T follicular helper cell (primary cell): ENCODE results near the gene ARFIP1.

Experiments
- DNase-seq: peaks from one replicate; pipeline ENCODE4 v3.0.0-alpha.2; 2020; ENCODE audit warnings: low read depth

The ARFIP1 gene

DNA sequence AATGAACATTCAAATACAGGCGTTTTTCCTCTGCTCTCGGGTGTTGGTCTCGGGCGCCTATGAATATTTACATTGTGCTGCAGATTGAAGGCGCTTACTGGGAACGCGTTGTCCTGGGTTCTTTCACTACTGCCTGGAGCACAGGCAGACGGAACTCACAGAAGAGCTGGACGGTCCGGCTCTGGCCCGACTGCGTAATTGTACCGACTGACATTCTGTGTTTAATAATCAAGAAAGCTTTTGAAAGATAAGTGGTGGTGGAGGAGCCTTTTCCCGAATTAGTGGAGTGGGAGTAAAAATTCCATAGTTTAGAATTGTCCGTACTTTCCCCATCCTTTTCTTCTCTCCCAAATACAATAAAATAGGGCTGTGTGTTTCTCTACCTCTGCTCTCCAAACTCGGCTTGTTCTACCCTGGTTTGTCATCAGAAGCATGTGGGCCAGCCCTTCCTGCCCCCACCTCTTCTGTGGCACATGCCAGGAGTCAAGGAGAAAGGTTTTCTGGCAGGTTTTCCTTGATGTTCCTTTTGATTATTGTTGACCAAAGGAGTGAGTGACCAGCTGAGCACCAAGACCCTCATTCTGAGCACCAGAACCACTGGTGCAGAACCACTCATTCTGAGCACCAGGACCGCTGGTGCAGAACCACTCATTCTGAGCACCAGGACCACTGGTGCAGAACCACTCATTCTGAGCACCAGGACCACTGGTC lies 158.6 kb downstream of the ARFIP1 start:
- DNase-seq, result no peak

DNA sequence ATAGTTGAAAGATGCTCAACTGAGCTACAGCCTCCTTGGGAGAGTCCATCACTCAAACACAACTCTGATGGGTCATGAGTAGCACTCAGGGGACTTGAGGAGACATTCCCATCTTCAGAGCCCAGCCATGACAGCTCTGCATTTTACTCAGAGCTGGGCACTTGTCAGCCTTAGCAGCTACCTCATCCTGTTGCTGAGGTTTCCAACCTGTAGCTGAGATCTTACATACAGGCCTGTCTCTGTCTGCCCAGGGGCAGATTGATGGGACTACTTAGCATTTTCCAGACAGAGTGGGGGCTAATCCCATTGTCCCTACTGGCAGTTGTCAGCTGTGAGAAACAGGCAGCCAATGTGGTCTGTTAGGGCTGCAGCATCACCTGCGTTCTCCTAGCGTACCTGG lies 159.9 kb downstream of the ARFIP1 start:
- no peak for DNase-seq

DNA sequence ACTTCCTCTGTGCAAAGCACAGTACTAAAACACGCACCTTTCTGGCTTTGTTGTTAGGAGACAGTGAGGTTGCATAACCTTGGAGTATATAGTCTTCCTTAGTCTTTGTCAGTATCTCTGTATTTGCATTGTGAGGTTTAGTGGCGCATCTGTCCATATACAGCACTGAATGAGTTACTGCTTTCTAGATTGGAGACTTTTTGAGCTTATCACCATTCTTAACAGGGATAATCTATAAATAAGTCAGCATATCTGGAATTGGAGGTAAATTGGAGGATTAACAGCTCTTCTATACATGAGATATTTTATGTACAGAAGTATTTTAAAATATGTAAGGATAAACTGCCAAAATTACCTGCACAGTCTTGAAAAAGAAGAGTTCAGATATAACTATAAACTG lies 160.7 kb downstream of the ARFIP1 start:
- DNase-seq, result no peak

DNA sequence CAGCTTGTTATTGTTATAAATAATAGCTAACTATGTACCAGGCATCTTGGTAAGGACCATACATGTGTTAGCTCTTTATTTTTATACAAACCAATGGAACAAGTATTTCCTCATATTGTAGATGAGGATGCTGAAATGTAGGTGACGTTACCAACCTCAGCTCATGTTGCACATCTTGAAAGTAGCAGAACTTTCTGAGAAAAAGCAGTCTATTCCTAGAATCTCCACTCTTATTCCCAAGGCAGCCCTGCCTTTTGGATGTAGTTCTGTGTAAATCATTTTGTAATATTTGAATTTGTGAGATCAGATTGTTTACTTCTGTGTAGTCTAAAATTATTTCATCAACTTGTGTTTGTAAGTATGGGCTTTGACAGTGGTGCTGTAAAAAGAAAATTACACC lies 161.7 kb downstream of the ARFIP1 start:
- DNase-seq, result no peak

DNA sequence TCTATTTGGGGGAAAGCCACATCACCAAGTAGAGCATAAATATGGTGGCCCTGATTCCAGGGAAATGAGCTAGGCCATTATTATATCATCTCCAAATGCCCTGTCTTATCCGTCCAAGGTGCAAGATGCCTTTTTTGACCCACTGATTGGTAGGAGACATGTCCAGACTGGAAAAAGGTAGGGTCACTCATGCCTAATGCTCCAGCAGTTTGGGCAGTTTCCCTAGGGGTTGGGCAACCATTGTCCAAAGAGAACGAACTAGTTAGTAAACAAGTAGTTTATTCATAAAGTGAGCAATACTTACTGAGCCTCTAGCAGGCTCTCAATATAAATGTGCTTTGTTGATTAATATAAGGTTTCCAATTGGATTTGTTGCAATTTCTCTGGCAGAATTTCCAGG lies 162.6 kb downstream of the ARFIP1 start:
- no peak for DNase-seq

DNA sequence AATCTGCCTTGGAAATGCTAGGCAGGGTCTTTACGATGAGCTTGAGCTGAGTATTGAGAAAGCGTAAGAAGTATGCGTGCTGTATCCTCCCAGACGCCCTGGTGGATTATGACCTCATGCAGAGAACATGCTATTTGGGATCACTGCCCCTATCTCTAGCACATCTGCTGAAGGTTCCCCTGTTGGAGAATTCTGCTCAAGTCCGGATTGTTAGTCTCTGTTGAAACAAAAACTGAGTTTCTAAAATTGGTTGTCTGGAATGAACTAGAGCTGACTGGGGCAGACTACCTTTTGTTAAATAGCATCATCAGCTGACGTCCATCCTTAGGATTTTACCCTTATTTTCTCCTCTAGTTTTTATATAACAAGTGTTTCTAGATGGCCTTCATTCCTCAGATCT lies 163.9 kb downstream of the ARFIP1 start:
- DNase-seq, result no peak

DNA sequence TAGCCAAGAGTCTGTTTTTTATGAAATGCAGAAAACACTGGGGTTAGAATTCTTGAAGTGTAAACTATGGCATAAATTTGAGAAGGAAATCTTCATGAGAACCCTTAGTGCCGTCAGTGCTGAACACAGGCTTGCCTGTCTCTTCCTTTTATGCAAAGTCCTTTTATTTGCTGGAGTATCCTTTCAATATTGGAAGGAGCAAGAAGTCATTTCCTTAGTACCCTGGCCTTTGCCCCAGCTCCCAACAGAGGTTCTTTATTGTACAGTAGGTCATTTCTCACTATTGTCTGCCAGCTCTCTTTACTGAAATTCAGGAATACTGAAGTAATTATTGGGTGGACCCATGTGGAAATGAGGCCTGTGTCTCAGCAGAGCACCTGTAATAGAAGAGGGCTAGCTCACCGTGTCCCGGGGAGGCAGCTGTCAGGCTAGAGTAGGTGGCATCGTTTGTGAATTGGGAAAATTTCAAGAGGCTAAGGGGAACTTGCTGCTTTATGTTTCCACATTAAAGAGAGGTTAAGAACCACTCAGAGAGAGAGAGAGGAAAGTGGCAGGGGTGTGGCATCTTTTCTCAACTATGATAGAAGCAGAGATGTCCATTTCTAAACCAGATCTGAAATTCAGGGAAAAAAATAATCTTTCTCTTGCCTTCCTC lies 165.0 kb downstream of the ARFIP1 start:
- DNase-seq, result no peak

DNA sequence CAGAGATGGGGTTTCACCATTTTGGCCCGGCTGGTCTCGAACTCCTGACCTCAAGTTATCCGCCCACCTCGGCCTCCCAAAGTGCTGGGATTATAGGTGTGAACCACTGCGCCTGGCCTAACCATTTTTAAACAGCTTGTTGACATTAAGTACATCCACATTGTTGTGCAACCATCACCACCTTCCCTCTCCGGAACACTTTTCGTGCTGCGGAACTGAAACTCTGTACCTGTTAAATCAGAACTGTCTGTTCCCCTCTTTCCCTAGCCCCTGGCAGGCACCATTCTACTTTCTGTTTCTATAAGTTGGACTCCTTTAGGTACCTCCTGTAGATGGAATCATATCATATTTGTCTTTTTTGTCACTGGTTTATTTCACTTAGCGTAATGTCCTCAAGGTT lies 165.9 kb downstream of the ARFIP1 start:
- DNase-seq, result no peak

DNA sequence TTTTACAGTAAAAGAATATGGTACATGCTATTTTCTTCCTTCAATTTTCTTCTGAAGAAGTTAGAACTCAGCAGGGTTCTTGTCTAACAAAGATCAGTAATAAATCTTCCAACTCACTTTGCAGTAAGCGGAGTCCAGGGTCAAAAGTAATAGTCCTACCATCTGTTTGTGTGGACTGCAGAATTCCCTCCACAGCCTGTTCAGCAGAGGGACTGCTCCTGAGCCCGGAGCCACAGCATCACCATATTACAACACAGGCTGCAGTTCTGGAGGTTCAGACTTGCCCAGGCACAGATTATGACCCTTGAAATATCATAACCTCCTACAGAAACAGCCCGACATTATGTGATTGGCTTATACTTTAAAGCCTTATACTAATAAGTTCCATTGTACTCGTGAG lies 166.7 kb downstream of the ARFIP1 start:
- DNase-seq, result no peak

DNA sequence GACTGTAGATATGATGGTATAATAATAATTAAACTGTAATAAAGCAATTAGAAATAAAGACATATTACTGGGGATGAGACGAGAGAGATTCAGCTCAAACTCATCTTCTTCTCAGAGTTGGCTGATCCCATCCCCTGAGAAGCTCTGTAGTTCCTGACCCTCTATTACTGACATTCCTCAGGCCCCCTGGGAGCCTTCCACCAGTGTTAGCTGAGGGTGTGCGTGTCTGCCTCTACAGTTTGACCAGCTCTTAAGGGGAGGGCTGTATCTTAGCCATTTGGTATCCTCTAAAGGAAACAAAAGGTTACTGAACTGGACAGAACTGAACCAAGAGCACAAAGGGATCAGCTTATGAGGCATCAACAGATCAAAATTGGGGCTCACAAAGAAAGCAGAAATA lies 167.6 kb downstream of the ARFIP1 start:
- DNase-seq, result no peak

DNA sequence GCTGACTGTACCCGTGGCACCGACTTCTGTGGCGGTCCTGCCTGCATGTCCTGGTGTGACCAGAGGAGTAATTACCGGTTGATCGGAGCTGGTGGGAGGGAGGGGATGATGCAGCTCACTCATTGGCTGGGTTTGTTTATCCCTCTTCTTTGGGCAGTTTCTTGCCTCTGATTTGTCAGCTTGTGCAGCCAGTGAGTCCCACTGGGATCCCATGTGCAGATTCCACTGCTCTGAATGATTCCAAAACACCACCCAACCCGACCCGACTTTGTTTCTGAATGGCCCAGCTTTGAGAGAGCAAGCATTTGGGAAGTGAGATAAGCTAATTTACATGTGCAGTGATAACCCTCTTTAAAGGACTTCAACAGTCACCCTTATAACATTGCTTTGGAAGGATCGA lies 170.2 kb downstream of the ARFIP1 start:
- no peak for DNase-seq

DNA sequence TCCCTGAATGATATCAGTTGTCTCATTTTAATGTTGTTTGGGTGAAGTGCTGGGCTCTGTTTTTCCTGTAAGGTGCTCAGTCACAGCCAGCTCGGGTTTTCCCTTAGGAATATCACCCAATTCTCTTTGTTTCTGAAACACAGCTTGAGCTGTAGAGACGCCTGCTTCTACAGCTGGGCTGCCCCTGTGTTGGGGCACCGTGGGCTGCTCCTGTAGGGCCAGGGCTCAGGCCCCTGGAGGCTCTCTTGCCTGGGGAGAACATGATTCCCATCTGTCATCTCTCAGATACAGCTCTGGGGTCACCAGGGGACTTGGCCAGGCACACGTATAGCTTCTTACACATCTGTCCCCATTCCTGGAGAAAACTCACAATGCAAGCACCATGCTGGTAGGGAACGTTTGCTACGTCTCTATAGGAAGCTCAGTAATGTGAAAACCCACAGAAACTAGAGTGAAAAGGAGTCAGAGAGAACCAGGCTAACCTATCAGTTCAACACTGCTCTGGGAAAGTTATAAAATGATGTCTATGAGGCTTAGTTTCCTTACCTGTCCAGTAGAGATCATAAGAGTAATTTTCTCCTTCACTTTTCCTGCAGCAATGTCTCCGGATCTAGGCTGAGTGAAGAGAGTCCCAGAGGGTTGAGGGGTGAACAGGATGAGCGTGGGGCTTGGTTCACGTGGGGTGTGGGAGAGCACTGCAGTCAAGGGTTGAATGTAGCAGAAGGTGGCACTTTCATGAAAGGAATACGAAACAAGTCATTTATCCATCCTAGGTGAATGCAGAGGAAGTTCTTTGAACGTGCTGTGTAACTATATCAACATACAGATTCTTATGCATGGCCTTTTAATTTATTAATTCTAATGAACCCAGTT lies 170.9 kb downstream of the ARFIP1 start:
- no peak for DNase-seq

DNA sequence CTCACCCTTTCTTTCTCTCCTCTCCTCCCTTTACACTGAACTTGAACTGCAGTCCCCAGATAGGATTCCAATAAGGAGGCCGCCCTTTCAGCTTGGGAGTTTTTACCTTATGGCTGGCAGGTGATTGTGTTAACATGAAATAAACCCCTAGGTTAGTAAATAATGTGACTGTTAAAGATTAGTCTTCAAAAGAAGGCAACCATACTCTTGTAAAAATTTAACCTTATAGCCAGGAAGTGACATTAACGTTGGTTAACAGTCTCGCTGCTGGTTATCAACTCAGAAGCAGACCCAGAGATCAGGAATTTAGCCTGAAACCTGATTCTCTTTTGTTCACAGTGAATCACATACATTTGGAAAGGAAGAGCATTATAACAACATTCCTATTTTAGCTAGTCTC lies 171.6 kb downstream of the ARFIP1 start:
- DNase-seq, result no peak

DNA sequence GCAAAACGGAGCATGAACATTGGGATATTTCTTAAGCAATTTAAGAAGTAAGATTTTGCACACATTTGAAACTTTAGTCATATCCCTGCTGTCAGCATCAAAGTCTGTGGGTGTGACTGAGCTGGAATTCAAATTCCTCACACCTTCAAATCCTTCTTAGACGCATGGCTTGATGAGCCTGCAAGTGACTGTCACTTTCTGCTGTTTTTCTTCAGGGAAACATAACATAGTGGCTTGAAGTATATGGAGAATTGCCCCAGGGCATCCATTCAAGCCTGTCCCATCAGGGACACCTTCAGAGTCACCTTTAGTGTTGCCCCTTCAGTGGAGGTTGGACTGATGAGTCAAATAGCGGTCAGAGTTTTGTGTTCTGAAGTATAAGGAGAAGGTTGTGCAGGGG lies 173.8 kb downstream of the ARFIP1 start:
- no peak for DNase-seq

DNA sequence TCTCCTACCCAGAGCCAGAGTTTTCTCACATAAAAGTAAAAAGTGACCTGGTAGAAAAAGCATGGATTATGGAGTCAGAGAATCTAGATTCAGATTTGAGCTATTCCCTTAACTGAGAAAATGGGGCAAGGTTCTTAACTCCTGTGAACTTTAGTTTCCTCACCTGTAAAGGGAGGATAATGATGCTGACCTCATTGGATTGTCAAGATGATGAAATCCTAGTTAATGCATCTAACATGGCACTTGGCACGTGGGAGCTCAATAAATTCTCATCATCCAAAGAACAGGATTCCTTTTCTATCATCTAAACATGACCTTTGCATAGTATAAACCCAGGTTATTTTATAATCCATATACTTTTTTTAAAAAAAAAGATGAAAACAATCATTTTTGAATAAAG lies 175.0 kb downstream of the ARFIP1 start:
- DNase-seq, result no peak

DNA sequence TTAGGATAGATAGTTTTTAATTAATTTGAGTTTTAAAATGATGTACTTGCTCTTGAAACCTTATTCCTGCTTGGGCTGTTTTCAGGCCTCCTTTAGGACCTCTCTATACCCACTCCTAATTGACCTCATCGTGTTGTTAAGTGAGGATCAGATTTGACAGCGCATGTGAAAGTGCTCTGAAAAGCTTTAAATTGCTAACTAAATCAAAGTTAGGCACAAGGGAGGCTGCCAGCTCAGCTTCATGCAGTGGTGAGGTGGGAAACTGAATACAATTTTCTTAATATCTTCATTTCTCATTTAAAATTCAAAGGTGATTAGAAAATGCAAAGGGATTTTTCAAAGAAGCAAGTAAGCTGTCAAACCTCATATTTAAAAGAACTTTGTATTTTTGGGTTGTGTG lies 176.4 kb downstream of the ARFIP1 start:
- DNase-seq, result no peak

DNA sequence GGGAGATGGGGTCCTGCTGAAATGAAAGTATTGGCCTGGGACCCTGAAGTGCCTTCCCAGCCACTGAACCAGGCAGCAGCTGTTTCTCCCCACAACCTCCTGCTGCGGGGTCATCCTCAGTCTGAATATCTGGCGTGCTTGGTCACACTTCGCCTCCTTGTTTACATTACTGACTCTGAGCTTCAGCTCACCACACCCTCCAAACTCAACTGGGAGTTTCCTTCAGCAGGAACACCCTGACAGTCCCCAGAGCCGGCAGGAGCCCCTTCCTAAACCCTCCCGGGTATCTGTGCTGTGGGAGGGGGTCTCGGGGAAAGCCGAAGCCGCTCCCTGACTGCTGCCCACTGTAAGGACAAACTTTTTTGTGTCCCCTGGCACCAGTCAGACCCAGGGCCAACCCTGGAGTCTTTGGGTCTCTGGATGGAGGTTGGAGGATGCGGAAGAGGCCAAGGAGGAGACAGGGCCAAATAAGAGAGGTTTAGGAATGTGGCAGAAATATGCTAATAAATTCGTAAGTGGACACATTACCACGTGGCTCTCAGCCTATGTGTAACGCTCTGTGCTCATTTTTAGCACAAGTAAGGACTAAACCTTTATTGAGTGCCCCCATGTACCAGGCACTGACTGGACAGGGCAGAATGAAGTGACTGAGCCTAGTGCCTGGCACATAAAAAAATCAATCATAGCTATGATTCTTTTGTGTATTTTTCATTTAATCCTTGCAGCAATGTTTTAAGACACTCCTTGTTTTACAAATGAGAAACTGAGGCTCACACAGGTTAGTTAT lies 177.1 kb downstream of the ARFIP1 start:
- no peak for DNase-seq

DNA sequence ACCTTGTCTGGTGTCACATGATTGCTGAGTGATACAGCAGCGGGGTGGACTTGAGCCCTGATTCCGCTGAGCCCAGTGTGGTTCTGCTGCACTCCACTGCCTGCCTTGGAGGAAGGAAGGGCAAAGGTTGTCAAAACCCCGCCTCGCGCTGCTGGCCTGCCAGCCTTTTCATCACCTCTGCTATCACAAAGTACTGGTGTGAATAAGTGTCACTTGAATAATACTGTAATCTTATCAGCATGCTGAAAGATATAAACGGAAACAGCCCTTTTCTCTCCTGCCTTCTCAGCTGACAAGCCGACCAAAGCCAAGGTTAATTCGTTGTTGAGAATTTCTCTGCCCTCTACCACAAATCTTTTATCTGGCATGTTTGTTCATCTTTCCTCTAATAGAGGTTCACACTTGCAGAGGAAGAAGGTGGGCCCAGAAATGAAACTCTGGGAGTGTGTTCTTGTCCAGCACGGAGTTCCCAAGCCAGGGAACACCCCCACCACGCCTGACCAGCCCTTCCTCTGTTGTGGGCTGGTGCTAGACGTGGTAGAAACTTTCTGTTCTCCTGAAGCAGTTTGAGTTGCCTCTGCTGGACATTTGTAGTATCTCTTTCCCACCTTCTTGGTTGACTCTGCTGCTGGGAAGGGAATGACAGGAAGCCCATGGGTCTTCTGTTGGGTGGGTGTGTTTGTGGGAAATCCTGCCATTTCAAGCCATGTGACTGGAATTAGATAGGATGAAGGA lies 177.8 kb downstream of the ARFIP1 start:
- DNase-seq, result no peak

DNA sequence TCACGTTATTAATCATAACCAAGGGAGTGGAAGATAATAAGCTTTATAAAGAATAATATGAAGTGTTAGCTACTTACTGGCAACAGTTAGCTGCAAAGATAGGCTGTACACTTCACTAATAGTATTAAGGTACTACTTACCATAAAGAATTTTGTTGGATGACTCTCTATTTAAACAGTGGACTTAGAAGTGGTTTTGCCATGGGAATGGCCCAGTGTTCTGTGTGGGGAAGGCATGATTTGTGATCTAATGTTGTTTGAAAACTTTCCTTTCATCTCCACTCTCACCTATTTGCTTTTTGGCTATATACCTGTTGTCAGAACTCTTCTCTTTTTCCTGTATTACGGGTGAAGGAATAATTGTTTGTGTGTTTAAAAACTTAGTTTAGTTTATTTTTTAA lies 179.3 kb downstream of the ARFIP1 start:
- no peak for DNase-seq

DNA sequence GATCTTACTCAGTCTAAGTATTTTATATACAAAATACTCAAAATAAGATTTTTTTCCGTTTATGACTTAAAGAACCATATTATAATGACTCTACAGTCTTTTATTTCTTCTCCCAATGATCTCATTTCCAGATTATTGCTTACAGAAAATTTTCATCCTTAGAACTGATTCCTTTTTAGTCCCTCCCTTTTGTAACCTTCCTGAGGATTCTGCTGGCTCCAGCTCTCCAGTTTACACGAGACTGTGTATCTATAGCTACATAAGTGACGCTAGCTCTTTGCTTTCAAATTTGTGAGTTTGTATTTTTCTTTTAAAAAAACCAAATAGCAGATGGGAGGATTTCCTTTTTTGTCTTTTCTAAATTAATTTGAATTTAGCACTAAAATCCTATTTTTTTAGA lies 180.3 kb downstream of the ARFIP1 start:
- DNase-seq, result no peak

DNA sequence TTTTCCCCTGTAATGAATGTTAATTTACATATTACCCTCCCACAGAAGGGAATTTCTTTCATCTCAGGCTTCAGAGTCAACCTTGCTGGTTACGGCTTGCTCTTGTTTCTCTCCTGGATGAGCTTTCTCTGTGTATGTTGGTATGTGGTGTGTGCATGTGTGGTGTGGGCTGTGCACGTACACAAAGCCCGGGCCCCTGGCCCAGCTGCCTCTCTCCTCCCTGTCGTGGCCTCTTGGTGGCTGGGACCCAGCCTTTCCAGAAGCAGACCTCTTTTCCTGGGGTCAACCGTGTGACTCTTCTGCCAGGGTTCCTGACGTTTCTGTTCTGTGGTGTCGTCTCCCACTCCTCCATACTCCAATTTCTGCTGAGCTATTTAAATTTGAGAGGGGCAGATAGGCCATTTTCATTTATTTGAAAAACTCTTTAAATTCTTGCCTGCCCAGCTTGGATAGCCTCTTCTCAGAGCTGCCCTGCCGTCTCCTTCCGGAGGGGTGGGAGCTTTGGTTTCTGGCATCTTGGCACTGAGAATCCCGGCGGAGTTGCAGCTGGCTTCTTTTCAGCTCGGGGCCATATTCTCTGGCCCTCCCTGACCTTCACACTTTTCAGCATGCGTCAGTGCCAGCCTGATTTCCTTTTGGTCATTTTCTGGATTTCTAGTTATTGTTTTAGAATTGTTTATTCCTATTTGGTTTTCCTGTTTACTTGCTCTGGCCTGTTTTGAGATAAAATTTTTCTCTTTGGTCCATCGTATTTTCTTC lies 181.4 kb downstream of the ARFIP1 start:
- DNase-seq, result no peak
